DMS153 treated with DMSO at 0.1 percent for 48 hours (cell line): ENCODE measurements around the gene C6orf52.
"Not testable (repeated sequence)": the region's sequence is repeated elsewhere in the genome, so short reads cannot be mapped to it uniquely, and the experiment has no call there.

Experiments used
- DNase-seq: peaks from one replicate; lab custom pipeline; 2025; ENCODE audit not compliant: unreplicated experiment; lab: John Stamatoyannopoulos, UW

C6orf52 gene

GRCh38 chr6:10696655-10697054, 2.2 kb upstream of the C6orf52 start:
- DNase-seq = no peak

GRCh38 chr6:10695086-10695657, 756 bp upstream of the C6orf52 start:
- no peak for DNase-seq

GRCh38 chr6:10692965-10693538, 1.4 kb downstream of the C6orf52 start:
- DNase-seq = no peak

- peak; percentile 31 for DNase-seq
Measured at GRCh38 chr6:10690651-10691445, 3.6 kb downstream of the C6orf52 start.

- DNase-seq = no peak
Measured at GRCh38 chr6:10687582-10687981, 6.8 kb downstream of the C6orf52 start.

- DNase-seq = no peak
Measured at GRCh38 chr6:10686901-10687300, 7.5 kb downstream of the C6orf52 start.

- no peak for DNase-seq
Measured at GRCh38 chr6:10685092-10685915, 9.1 kb downstream of the C6orf52 start.

- no peak for DNase-seq
Measured at GRCh38 chr6:10684618-10685017, 9.8 kb downstream of the C6orf52 start.

GRCh38 chr6:10682355-10682988, 11.9 kb downstream of the C6orf52 start:
- DNase-seq = no peak

- no peak for DNase-seq
Measured at GRCh38 chr6:10681795-10682194, 12.6 kb downstream of the C6orf52 start.

- DNase-seq = no peak
Measured at GRCh38 chr6:10678456-10678855, 16.0 kb downstream of the C6orf52 start.

- no peak for DNase-seq
Measured at GRCh38 chr6:10676403-10676802, 18.0 kb downstream of the C6orf52 start.

GRCh38 chr6:10668126-10668917, 26.1 kb downstream of the C6orf52 start:
- no peak for DNase-seq

- not testable (repeated sequence) for DNase-seq
Measured at GRCh38 chr6:10665595-10665994, 28.8 kb downstream of the C6orf52 start.

GRCh38 chr6:10662742-10663141, 31.7 kb downstream of the C6orf52 start:
- DNase-seq = no peak

GRCh38 chr6:10662207-10662606, 32.2 kb downstream of the C6orf52 start:
- DNase-seq = no peak

- DNase-seq = not testable (repeated sequence)
Measured at GRCh38 chr6:10660431-10661191, 33.8 kb downstream of the C6orf52 start.

- no peak for DNase-seq
Measured at GRCh38 chr6:10659699-10660348, 34.6 kb downstream of the C6orf52 start.
